GM12872 (cell line): ENCODE measurements around the gene DGKB.

ENCODE experiments used
- TF ChIP-seq, protein P1 (sequence below): IDR thresholded peaks from 3 replicates; pipeline ENCODE4 v1.5.1; 2011; ENCODE audit warnings: low read depth, mild to moderate bottlenecking, low read length, moderate library complexity; ENCODE audit not compliant: insufficient read depth

DGKB gene

DNA sequence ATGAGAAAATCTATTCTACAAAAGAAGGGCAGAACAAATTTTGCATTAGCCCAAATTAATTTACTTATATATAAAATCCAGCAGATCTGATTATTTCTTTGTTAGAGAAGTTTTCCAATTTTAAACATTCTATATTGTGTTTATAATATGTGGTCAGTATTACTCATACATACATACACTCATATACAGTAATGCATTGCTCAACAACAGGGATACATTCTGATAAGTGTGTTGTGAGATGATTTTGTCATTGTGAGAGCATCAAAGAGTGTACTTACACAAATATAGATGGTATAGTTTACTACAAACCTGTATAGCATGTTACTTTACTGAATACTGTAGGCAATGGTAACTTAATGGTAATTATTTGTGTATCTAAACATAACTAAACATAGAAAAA, 673.5 kb downstream of the DGKB start:
- TF ChIP-seq, protein P1, sequence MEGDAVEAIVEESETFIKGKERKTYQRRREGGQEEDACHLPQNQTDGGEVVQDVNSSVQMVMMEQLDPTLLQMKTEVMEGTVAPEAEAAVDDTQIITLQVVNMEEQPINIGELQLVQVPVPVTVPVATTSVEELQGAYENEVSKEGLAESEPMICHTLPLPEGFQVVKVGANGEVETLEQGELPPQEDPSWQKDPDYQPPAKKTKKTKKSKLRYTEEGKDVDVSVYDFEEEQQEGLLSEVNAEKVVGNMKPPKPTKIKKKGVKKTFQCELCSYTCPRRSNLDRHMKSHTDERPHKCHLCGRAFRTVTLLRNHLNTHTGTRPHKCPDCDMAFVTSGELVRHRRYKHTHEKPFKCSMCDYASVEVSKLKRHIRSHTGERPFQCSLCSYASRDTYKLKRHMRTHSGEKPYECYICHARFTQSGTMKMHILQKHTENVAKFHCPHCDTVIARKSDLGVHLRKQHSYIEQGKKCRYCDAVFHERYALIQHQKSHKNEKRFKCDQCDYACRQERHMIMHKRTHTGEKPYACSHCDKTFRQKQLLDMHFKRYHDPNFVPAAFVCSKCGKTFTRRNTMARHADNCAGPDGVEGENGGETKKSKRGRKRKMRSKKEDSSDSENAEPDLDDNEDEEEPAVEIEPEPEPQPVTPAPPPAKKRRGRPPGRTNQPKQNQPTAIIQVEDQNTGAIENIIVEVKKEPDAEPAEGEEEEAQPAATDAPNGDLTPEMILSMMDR = no peak

- TF ChIP-seq, protein P1 = no peak
These were observed 674.2 kb downstream of the DGKB start for GRCh38 chr7:14228341-14228740.

DNA sequence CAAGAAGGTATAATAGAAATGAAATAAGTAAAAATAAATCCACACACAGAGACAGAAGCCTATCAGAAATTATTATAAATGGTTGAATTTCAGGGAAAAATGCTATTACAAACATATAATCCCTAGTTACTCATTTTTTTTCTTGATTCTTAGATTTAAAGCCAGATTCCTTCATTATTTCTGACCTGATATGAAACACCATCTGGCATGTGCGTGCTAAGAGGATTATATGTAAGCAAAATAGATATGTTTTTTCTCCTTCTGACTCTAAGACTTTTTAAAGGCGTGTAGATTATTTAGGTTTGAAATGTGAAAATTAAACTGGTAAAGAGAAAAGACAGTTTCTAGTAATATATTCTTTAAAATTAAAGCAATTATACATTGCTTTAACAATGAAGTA, 676.4 kb downstream of the DGKB start:
- TF ChIP-seq, protein P1 = no peak

DNA sequence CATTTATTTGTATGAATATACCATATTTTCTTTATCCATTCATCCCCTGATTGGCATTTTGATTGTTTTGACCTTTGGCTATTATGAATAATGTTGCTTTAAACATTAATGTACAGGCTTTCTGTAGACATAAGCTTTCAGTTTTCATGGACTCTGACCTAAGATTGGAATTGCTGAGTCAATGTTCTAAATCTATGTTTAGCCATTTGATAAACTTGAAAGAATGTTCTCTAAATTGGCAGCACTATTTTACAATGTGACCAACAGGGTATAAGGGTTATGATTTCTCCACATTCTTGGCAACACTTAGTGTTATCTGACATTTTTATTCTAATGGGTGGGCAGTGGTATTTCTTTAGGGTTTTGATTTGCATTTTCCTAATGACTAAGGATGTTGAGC, 683.4 kb downstream of the DGKB start:
- TF ChIP-seq, protein P1 = no peak

- TF ChIP-seq, protein P1 = no peak
These were observed 684.2 kb downstream of the DGKB start for GRCh38 chr7:14218338-14218737.

- TF ChIP-seq, protein P1 = no peak
These were observed 692.6 kb downstream of the DGKB start for GRCh38 chr7:14209896-14210484.

GRCh38 chr7:14207711-14208110, 694.8 kb downstream of the DGKB start:
- TF ChIP-seq, protein P1 = no peak
